HEK293 (cell line): ENCODE results near the gene CBX8.

ENCODE experiments used
- CTCF ChIA-PET: fragments of 350-600 bp; formaldehyde crosslinking; extraction: SDS; loops from one replicate; lab custom pipeline; 2021; ENCODE audit warnings: antibody characterized with exemption; lab: Yijun Ruan, JAX
- POLR2A ChIA-PET: fragments of 300-600 bp; formaldehyde crosslinking; extraction: SDS; loops from one replicate; lab custom pipeline; 2020; ENCODE audit warnings: antibody characterized with exemption, inconsistent platforms; lab: Yijun Ruan, JAX
- H3K27ac ChIP-seq: fragments of 200-500 bp; sonication (Bioruptor generic); 2 replicates; pipeline ENCODE4 v1.5.1; 2014; ENCODE audit warnings: low read depth, low read length, control low read depth, inconsistent platforms; ENCODE audit errors: extremely low read depth
- H3K36me3 ChIP-seq, 2 experiments: fragments of 200-500 bp in 1 of 2; sonication (Bioruptor generic) in 1 of 2; 1 replicate in 1 of 2; 2 replicates in 1 of 2; pipeline ENCODE4 v1.5.1; 2014 to 2017; ENCODE audit warnings: inconsistent platforms in 2 of 2, low read length in 2 of 2; ENCODE audit not compliant: control insufficient read depth in 2 of 2, insufficient read depth in 1 of 2
- H3K4me1 ChIP-seq: fragments of 200-500 bp; sonication (Bioruptor generic); 2 replicates; pipeline ENCODE4 v1.5.1; 2014; ENCODE audit warnings: mild to moderate bottlenecking, low read length, inconsistent platforms; ENCODE audit not compliant: control insufficient read depth, insufficient read depth
- H3K4me3 ChIP-seq: 2 replicates; pipeline ENCODE4 v1.5.1; 2011; ENCODE audit warnings: low read depth, mild to moderate bottlenecking, control low read depth, low read length, moderate library complexity
- H3K9me3 ChIP-seq: fragments of 200-500 bp; sonication (Bioruptor generic); 2 replicates; pipeline ENCODE4 v1.5.1; 2014; ENCODE audit warnings: low read depth, low read length, inconsistent platforms; ENCODE audit not compliant: control insufficient read depth, insufficient read depth
- KLF8 ChIP-seq: fragments of 450-650 bp; formaldehyde crosslinking; IDR thresholded peaks from 2 replicates; pipeline ENCODE4 v1.5.1; 2016; ENCODE audit warnings: missing biosample characterization, missing genetic modification characterization
- PATZ1 ChIP-seq: fragments of 450-650 bp; formaldehyde crosslinking; IDR thresholded peaks from 2 replicates; pipeline ENCODE4 v1.5.1; 2016; ENCODE audit warnings: missing biosample characterization, missing genetic modification characterization
- PRDM1 ChIP-seq: fragments of 450-650 bp; formaldehyde crosslinking; IDR thresholded peaks from 2 replicates; pipeline ENCODE4; 2016; ENCODE audit warnings: missing biosample characterization, missing genetic modification characterization
- SP2 ChIP-seq: fragments of 450-650 bp; formaldehyde crosslinking; IDR thresholded peaks from 2 replicates; pipeline ENCODE4 v1.5.1; 2016; ENCODE audit warnings: missing biosample characterization, missing genetic modification characterization
- ZBTB20 ChIP-seq: fragments of 450-650 bp; formaldehyde crosslinking; IDR thresholded peaks from 2 replicates; pipeline ENCODE4 v1.5.1; 2016; ENCODE audit warnings: missing biosample characterization, missing genetic modification characterization
- ZNF10 ChIP-seq: fragments of 450-650 bp; formaldehyde crosslinking; IDR thresholded peaks from 2 replicates; pipeline ENCODE4 v1.5.1; 2017; ENCODE audit warnings: missing biosample characterization, missing genetic modification characterization
- ZNF114 ChIP-seq: fragments of 450-650 bp; formaldehyde crosslinking; IDR thresholded peaks from 2 replicates; pipeline ENCODE4 v1.5.0; 2017; ENCODE audit warnings: missing biosample characterization, missing genetic modification characterization
- ZNF26 ChIP-seq: fragments of 450-650 bp; formaldehyde crosslinking; IDR thresholded peaks from 2 replicates; pipeline ENCODE4 v1.5.1; 2016; ENCODE audit warnings: missing biosample characterization, missing genetic modification characterization
- ZNF335 ChIP-seq: fragments of 450-650 bp; formaldehyde crosslinking; conservative IDR thresholded peaks from 2 replicates; pipeline ENCODE4 v1.5.1; 2016; ENCODE audit warnings: missing biosample characterization, missing genetic modification characterization
- ZNF423 ChIP-seq: fragments of 450-650 bp; formaldehyde crosslinking; IDR thresholded peaks from 2 replicates; pipeline ENCODE4 v1.5.1; 2016; ENCODE audit warnings: missing biosample characterization, missing genetic modification characterization
- ZNF513 ChIP-seq: fragments of 450-650 bp; IDR thresholded peaks from 2 replicates; pipeline ENCODE4 v1.5.1; 2018; ENCODE audit warnings: missing biosample characterization, missing genetic modification characterization
- ZNF561 ChIP-seq: fragments of 450-650 bp; IDR thresholded peaks from 2 replicates; pipeline ENCODE4 v1.5.1; 2018; ENCODE audit warnings: missing biosample characterization, missing genetic modification characterization, borderline replicate concordance
- ZNF585B ChIP-seq: fragments of 450-650 bp; formaldehyde crosslinking; IDR thresholded peaks from 2 replicates; pipeline ENCODE4 v1.5.1; 2016; ENCODE audit warnings: missing biosample characterization, missing genetic modification characterization
- ZNF621 ChIP-seq: fragments of 450-650 bp; formaldehyde crosslinking; IDR thresholded peaks from 2 replicates; pipeline ENCODE4 v1.5.1; 2017; ENCODE audit warnings: missing biosample characterization, missing genetic modification characterization
- ZNF624 ChIP-seq: fragments of 450-650 bp; formaldehyde crosslinking; IDR thresholded peaks from 2 replicates; pipeline ENCODE4 v1.5.1; 2017; ENCODE audit warnings: missing biosample characterization, missing genetic modification characterization
- TF ChIP-seq, protein P1 (sequence below): fragments of 450-650 bp; formaldehyde crosslinking; IDR thresholded peaks from 2 replicates; pipeline ENCODE4 v1.5.1; 2016; ENCODE audit warnings: missing biosample characterization, missing genetic modification characterization
- TF ChIP-seq, protein P2 (sequence below): fragments of 450-650 bp; formaldehyde crosslinking; IDR thresholded peaks from 2 replicates; pipeline ENCODE4 v1.5.1; 2017; ENCODE audit warnings: missing biosample characterization, missing genetic modification characterization
- TF ChIP-seq, protein P3 (sequence below): sonication (generic); formaldehyde crosslinking; IDR thresholded peaks from 2 replicates; pipeline ENCODE4 v1.8.1; 2022; ENCODE audit warnings: mild to moderate bottlenecking, moderate library complexity, missing genetic modification reagents

The CBX8 gene

GRCh38 chr17:79812353-79813258 is 15.7 kb upstream of the CBX8 start (continued):
- TF ChIP-seq, protein P1, sequence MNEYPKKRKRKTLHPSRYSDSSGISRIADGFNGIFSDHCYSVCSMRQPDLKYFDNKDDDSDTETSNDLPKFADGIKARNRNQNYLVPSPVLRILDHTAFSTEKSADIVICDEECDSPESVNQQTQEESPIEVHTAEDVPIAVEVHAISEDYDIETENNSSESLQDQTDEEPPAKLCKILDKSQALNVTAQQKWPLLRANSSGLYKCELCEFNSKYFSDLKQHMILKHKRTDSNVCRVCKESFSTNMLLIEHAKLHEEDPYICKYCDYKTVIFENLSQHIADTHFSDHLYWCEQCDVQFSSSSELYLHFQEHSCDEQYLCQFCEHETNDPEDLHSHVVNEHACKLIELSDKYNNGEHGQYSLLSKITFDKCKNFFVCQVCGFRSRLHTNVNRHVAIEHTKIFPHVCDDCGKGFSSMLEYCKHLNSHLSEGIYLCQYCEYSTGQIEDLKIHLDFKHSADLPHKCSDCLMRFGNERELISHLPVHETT = no peak
- TF ChIP-seq ZBTB20 (tag by site-specific recombination) = peak; percentile 43; the same call in 1 of the 2 replicates
- no peak for TF ChIP-seq ZNF621 (tag by site-specific recombination)
- TF ChIP-seq ZNF585B (tag by site-specific recombination) = no peak
- 0 out of 2 replicates have a peak, but pooled peaks have one; percentile 25 for TF ChIP-seq ZNF561 (tag by site-specific recombination)
- TF ChIP-seq, protein P2, sequence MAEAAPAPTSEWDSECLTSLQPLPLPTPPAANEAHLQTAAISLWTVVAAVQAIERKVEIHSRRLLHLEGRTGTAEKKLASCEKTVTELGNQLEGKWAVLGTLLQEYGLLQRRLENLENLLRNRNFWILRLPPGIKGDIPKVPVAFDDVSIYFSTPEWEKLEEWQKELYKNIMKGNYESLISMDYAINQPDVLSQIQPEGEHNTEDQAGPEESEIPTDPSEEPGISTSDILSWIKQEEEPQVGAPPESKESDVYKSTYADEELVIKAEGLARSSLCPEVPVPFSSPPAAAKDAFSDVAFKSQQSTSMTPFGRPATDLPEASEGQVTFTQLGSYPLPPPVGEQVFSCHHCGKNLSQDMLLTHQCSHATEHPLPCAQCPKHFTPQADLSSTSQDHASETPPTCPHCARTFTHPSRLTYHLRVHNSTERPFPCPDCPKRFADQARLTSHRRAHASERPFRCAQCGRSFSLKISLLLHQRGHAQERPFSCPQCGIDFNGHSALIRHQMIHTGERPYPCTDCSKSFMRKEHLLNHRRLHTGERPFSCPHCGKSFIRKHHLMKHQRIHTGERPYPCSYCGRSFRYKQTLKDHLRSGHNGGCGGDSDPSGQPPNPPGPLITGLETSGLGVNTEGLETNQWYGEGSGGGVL (tag by site-specific recombination) = peak; percentile 20; the same call in 1 of the 2 replicates
- TF ChIP-seq SP2 (tag by site-specific recombination) = 0 out of 2 replicates have a peak, but pooled peaks have one; percentile 11
- peak; percentile 72 for TF ChIP-seq PATZ1
- peak; percentile 70; the same call in 1 of the 2 replicates for TF ChIP-seq ZNF10 (tag by site-specific recombination)
- TF ChIP-seq KLF8 = peak; percentile 50; the same call in 1 of the 2 replicates
- 0 out of 2 replicates have a peak, but pooled peaks have one; percentile 28 for TF ChIP-seq ZNF335 (tag by site-specific recombination)
- 0 out of 2 replicates have a peak, but pooled peaks have one; percentile 39 for TF ChIP-seq ZNF423 (tag by site-specific recombination)

GRCh38 chr17:79811868-79812352 is 15.0 kb upstream of the CBX8 start:
- CTCF ChIA-PET = interaction anchor here (0.7 to 2.6 kb wide), 15 partner anchors 10 to 158 kb away, joined by 3 to 17 read pairs (median 5); no protein-coding TSS in a partner anchor
- peak overlapping the region; percentile 67; the same call in 1 of the 2 replicates for H3K27ac ChIP-seq
- no peak for TF ChIP-seq SP2 (tag by site-specific recombination)
- no peak for TF ChIP-seq PRDM1 (tag by site-specific recombination)
- TF ChIP-seq ZBTB20 (tag by site-specific recombination) = peak; percentile 50; the same call in 1 of the 2 replicates
- TF ChIP-seq ZNF513 (tag by site-specific recombination) = no peak
- no peak for TF ChIP-seq ZNF114 (tag by site-specific recombination)
- TF ChIP-seq ZNF26 = no peak
- TF ChIP-seq, protein P3, sequence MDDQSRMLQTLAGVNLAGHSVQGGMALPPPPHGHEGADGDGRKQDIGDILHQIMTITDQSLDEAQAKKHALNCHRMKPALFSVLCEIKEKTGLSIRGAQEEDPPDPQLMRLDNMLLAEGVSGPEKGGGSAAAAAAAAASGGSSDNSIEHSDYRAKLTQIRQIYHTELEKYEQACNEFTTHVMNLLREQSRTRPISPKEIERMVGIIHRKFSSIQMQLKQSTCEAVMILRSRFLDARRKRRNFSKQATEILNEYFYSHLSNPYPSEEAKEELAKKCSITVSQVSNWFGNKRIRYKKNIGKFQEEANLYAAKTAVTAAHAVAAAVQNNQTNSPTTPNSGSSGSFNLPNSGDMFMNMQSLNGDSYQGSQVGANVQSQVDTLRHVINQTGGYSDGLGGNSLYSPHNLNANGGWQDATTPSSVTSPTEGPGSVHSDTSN (CRISPR knock-in tag) = 0 out of 2 replicates have a peak, but pooled peaks have one; percentile 34
- no peak for TF ChIP-seq ZNF624 (tag by site-specific recombination)
- H3K4me1 ChIP-seq = peaks cover 17% of the 10 kb centered on the region
- H3K9me3 ChIP-seq = no peaks in the 10 kb centered on the region
- POLR2A ChIA-PET = interaction anchor here (0.9 to 5.4 kb wide), 7 partner anchors 11 to 119 kb away, joined by 3 to 74 read pairs (median 20); partner anchors contain the start of genes CBX4 and CBX8
- H3K4me3 ChIP-seq = peak overlapping the region; percentile 18
- no peaks in the 10 kb centered on the region for H3K36me3 ChIP-seq
